ENCODE measurements around the gene SPC24.

- TF ChIP-seq CTCF (IDR thresholded peaks at IDR 0.05) (no peak), POLR2AphosphoS5 (IDR thresholded peaks at IDR 0.05) (no peak)
These were observed 917 bp downstream of the SPC24 start for GRCh38 chr19:11154683-11155047.

Measured in gastroesophageal sphincter (tissue), 3 donors.